ENCODE data around the gene SRGAP2C.
"Not testable (repeated sequence)": the region's sequence is repeated elsewhere in the genome, so short reads cannot be mapped to it uniquely, and the experiment has no call there.

Gene SRGAP2C

GRCh38 chr1:121227544-121228330, 43.0 kb downstream of the SRGAP2C start:
- not testable (repeated sequence) for DNase-seq (ENCODE audit: low spot score)

- DNase-seq (ENCODE audit: low spot score): not testable (repeated sequence)
Observed at GRCh38 chr1:121230636-121231035, 45.9 kb downstream of the SRGAP2C start.

GRCh38 chr1:121232445-121233125, 47.8 kb downstream of the SRGAP2C start:
- peak; percentile 37 for DNase-seq (ENCODE audit: low spot score)

GRCh38 chr1:121234090-121234759, 49.5 kb downstream of the SRGAP2C start:
- not testable (repeated sequence) for DNase-seq (ENCODE audit: low spot score)

GRCh38 chr1:121238384-121238783, 53.6 kb downstream of the SRGAP2C start:
- DNase-seq (ENCODE audit: low spot score): not testable (repeated sequence)

- DNase-seq (ENCODE audit: low spot score): not testable (repeated sequence)
Observed at GRCh38 chr1:121243913-121244312, 59.1 kb downstream of the SRGAP2C start.

GRCh38 chr1:121246399-121246798, 61.6 kb downstream of the SRGAP2C start:
- DNase-seq (ENCODE audit: low spot score): not testable (repeated sequence)

- DNase-seq (ENCODE audit: low spot score): not testable (repeated sequence)
Observed at GRCh38 chr1:121252656-121253055, 67.9 kb downstream of the SRGAP2C start.

GRCh38 chr1:121254618-121255017, 69.8 kb downstream of the SRGAP2C start:
- not testable (repeated sequence) for DNase-seq (ENCODE audit: low spot score)

- DNase-seq (ENCODE audit: low spot score): not testable (repeated sequence)
Observed at GRCh38 chr1:121257632-121258031, 72.9 kb downstream of the SRGAP2C start.

GRCh38 chr1:121258134-121258533, 73.4 kb downstream of the SRGAP2C start:
- DNase-seq (ENCODE audit: low spot score): not testable (repeated sequence)

- not testable (repeated sequence) for DNase-seq (ENCODE audit: low spot score)
Observed at GRCh38 chr1:121260205-121260604, 75.4 kb downstream of the SRGAP2C start.

- DNase-seq (ENCODE audit: low spot score): not testable (repeated sequence)
Observed at GRCh38 chr1:121262163-121262562, 77.4 kb downstream of the SRGAP2C start.

- peak; percentile 2 for DNase-seq (ENCODE audit: low spot score)
Observed at GRCh38 chr1:121263789-121264244, 79.0 kb downstream of the SRGAP2C start.

- not testable (repeated sequence) for DNase-seq (ENCODE audit: low spot score)
Observed at GRCh38 chr1:121267072-121267471, 82.3 kb downstream of the SRGAP2C start.

GRCh38 chr1:121269309-121269708, 84.5 kb downstream of the SRGAP2C start:
- DNase-seq (ENCODE audit: low spot score): not testable (repeated sequence)

GRCh38 chr1:121269973-121270372, 85.2 kb downstream of the SRGAP2C start:
- not testable (repeated sequence) for DNase-seq (ENCODE audit: low spot score)

- DNase-seq (ENCODE audit: low spot score): not testable (repeated sequence)
Observed at GRCh38 chr1:121271143-121271715, 86.5 kb downstream of the SRGAP2C start.

GRCh38 chr1:121275435-121275834, 90.7 kb downstream of the SRGAP2C start:
- DNase-seq (ENCODE audit: low spot score): not testable (repeated sequence)

- DNase-seq (ENCODE audit: low spot score): not testable (repeated sequence)
Observed at GRCh38 chr1:121278202-121278601, 93.4 kb downstream of the SRGAP2C start.

- not testable (repeated sequence) for DNase-seq (ENCODE audit: low spot score)
Observed at GRCh38 chr1:121278777-121279547, 94.2 kb downstream of the SRGAP2C start.

All from NAMALWA (cell line).